Measurements from ENCODE around the gene SDHA.
"Not testable (repeated sequence)": the region's sequence is repeated elsewhere in the genome, so short reads cannot be mapped to it uniquely, and the experiment has no call there.

SDHA gene

DNA sequence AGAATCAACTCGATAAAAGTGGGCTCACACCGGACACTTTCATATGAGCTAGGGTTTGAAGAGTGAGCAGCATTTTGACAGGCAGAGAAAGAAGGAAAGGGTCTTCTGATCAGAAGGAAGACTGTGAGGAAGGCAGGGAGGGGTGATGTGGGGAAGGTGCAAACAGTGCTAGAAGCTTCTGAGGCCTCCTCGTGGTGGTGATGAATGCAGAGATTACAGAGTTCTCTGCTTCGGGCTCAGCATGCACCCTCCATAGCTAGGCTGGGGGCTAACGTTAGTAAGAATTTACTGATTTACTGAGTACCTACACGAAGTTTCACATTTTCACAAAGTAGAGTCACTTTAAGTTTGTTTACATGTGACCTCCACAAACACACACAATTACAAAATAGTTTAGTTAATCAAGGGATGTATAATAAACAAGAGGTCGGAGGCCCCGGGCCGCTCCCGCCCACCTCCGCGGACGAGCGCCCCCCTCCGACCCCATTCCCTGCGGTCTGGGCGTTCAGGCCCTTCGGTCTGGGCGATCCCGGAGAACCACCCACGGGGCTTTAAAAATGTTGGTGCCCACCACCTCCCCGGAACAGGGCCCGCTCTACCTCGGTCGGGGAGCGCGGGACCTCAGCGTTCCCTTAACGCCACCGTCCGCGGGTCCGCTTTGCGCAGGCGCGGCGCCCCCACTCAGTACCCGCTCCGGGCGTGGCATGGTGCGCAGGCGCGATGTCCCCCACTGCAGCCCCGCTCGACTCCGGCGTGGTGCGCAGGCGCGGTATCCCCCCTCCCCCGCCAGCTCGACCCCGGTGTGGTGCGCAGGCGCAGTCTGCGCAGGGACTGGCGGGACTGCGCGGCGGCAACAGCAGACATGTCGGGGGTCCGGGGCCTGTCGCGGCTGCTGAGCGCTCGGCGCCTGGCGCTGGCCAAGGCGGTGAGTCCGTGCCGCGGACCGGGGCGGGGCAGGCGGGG lies at the start of gene SDHA, which contains the start of gene CCDC127:
Gene SDHA (plus strand): TSS at position 827 of the 963 bp plus-strand sequence. CDS start 36 bp downstream, at position 863.
Gene CCDC127 (minus strand): TSS at position 660 of the 963 bp plus-strand sequence. CDS start 1,304 bp downstream, outside the sequence.
- not testable (repeated sequence) for FAIRE-seq

- FAIRE-seq = no peak
These were observed 48.9 kb upstream of the SDHA start for GRCh38 chr5:169071-169727.

- FAIRE-seq = no peak
These were observed 48.4 kb upstream of the SDHA start for GRCh38 chr5:169728-170094.

DNA sequence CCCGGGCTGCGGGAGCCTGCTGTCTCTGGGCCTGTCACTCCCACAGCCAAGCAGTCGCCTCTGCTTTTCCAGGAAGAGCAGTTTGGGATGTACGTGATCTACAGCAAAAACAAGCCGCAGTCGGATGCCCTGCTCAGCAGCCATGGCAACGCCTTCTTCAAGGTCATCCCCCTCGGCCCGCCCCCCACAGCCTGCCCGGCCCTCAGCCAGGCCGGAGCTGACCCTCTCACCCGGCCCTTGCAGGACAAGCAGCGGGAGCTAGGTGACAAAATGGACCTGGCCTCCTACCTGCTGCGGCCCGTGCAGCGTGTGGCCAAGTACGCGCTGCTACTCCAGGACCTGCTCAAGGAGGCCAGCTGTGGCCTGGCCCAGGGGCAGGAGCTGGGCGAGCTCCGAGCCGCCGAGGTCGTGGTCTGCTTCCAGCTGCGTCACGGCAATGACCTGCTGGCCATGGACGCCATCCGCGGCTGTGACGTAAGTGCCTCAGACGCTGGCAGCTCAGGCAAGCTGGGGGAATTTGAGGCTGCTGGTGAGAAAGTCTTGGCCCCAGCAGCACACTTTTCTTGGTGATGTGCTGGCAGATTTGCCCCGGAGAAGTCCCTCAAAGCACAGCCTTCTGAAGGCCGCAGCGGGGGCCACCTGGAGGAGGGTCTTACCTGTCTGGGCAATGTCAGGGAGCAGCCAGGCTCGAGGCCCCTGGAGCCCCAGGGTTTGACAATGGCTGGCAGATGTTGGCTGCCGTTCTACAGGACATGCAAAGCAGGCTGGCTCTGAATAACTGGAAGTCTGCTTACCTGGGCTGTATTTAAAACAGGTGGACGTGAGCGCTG lies 46.9 kb upstream of the SDHA start:
- no peak for FAIRE-seq

- FAIRE-seq = no peak
These were observed 46.3 kb upstream of the SDHA start for GRCh38 chr5:171801-172331.

GRCh38 chr5:172421-172820 lies 45.7 kb upstream of the SDHA start:
- no peak for FAIRE-seq

GRCh38 chr5:172841-173251 lies 45.3 kb upstream of the SDHA start:
- FAIRE-seq = no peak

- FAIRE-seq = no peak
These were observed 44.5 kb upstream of the SDHA start for GRCh38 chr5:173392-174290.

- no peak for FAIRE-seq
These were observed 43.9 kb upstream of the SDHA start for GRCh38 chr5:174291-174600.

DNA sequence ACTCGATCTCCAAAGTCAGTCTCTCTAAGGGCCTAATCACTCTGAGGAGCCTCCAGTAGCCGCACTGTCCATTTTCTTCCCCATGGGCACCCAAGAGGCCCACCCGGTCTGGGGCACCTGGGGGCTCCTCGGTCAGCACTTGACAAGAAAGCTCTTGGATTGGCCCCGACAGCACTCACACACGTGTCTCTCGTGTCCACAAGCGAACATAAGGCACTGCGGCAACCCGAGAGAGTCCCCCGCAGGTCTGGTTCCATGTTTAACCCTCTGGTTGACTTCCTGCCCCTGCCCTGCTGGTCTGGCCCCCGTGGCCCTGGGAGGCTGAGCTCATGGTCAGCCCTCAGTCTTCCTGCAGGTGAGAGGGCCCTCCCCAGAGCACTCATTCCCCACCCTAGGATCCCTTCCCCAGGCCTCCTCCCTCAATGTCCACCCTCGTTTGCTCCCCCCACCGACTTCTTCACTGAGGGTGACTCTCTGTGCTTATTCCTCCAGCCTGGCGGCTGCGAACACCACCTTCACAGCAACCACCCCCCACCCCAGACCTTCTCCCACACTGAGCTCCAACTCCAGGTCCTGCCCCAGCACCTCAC lies 43.1 kb upstream of the SDHA start:
- no peak for FAIRE-seq

DNA sequence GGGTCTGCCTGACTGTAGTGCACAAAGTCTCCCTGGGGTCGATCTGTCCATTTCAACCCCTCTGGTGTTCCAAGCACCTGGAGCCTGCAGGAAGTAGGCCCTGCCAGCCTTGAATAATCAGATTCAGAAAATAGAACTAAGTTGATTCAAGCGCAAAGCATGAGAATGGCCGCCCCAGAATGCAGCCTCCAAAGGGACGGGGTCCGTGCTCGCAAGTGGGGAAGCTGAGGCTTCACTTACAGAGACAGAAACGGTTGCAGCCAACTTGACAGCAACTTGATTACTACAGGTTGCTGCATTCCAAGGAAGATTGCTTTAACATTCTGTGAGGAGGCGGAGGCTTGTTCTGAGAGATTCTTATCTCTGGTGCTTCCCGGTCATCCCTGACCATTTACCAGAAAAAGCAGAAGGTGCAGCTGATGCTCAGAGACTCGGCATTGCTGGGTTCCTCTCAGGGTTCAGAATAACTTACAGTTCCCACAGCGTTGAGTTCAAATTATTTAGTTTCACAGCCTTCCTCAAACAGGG lies 41.8 kb upstream of the SDHA start:
- FAIRE-seq = no peak

- no peak for FAIRE-seq
These were observed 40.0 kb upstream of the SDHA start for GRCh38 chr5:178110-178509.

GRCh38 chr5:179401-179800 lies 38.7 kb upstream of the SDHA start:
- no peak for FAIRE-seq

- no peak for FAIRE-seq
These were observed 37.7 kb upstream of the SDHA start for GRCh38 chr5:180286-180918.

DNA sequence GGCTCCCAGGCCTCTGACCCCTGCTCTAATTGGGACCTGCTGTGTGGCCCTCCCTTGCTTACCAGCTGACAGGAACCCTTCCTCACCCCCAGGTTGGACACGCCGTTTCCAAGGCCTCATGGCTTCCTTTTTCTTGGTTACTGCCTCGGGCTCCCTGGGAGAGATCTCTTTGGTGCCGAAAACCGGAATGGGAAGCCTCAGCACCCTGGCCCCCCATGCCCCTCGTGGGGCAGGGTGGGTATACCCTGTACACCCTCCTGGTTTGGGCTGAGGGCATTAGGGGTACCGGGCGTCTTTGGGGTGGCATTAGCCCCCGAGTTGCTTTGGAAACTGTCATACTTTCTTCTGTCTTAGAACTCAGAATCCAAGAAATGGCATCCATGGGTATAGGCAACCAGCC lies 37.0 kb upstream of the SDHA start:
- FAIRE-seq = no peak

DNA sequence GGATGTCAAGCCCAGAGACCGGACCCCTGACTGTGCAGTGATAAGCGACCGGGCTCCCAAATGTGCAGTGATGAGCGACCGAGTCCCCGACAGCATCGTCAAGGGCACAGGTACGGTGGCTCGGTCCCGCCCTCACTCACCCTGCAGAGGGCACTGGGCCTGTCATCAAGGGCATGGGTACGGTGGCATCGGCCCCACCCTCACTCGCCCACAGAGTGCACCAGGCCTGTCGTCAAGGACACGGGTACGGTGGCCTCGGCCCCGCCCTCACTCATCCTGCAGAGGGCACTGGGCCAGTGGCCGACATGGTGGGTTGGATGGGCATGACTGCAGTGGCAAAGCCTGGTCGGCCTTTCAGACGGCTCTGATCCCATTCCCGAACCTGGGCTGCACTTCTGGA lies 36.6 kb upstream of the SDHA start:
- no peak for FAIRE-seq

DNA sequence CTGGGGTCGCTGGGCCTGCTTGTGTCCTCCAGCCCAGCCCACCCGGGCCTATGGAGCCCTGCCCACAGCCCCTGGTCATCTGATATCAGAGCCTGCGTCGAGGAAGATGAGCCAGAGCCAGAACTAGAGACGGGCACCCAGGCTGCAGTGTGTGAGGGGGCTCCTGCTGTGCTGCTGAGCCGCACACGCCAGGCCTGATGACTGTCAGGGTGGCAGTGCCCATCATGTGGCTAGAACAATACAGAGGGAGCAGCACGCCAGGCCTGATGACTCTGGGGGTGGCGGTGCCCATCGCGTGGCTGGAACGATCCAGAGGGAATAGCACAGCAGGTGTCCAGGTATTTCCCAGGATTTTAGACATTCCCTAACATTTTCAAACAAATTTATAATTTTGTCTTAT lies 36.0 kb upstream of the SDHA start:
- FAIRE-seq = no peak

- no peak for FAIRE-seq
These were observed 33.6 kb upstream of the SDHA start for GRCh38 chr5:184471-184870.

GRCh38 chr5:185095-186070 lies 32.7 kb upstream of the SDHA start:
- FAIRE-seq = no peak

All from colon (tissue), 2 donors.